IMR-90 (cell line): ENCODE measurements around the gene LDB2.

Experiments used
- CHD1 ChIP-seq: IDR thresholded peaks from 2 replicates; pipeline ENCODE4 v1.6.1; 2012; ENCODE audit warnings: low read depth, low read length, improper control_type of control experiment
- CTCF ChIP-seq: conservative IDR thresholded peaks from 2 replicates; pipeline ENCODE4 v1.5.1; 2012; ENCODE audit warnings: mild to moderate bottlenecking, low read depth, low read length, improper control_type of control experiment
- NFE2L2 ChIP-seq: fragments of 150-350 bp; IDR thresholded peaks from 2 replicates; pipeline ENCODE4 v1.6.1; 2016; ENCODE audit warnings: low read depth, mild to moderate bottlenecking, low read length
- POLR2A ChIP-seq: IDR thresholded peaks from 2 replicates; pipeline ENCODE4 v1.6.1; 2012; ENCODE audit warnings: mild to moderate bottlenecking, low read depth, low read length

- TF ChIP-seq NFE2L2 (no peak), CTCF (no peak), POLR2A (no peak), CHD1 (no peak)
Measured at GRCh38 chr4:16865209-16865896, 33.1 kb downstream of the LDB2 start.
